ENCODE data around the gene NAA40.

GRCh38 chr11:63907063-63907462 is 31.7 kb upstream of the NAA40 start:
- TF ChIP-seq CTCF (conservative IDR thresholded peaks at IDR 0.05; ENCODE audit: low read depth, low read length) (no peak), RFX5 (IDR thresholded peaks at IDR 0.05; ENCODE audit: low read depth, low read length) (no peak)
